ENCODE results near the gene SH2B2. TPM values are rescaled to one million over a fixed set of nuclear protein-coding genes. Genes with fewer than 3 reads are reported as not detected.
"Not testable (repeated sequence)": the region's sequence is repeated elsewhere in the genome, so short reads cannot be mapped to it uniquely, and the experiment has no call there.

SH2B2 gene
- total RNA-seq, 1 donor from 2014 or later = 10.2 TPM

- no peak for DNase-seq (ENCODE audit: low spot score in 2 of 2)
- FAIRE-seq = no peak
These were observed 1.7 kb upstream of the SH2B2 start for GRCh38 chr7:102284891-102285539.

GRCh38 chr7:102285540-102286236 is 980 bp upstream of the SH2B2 start:
- DNase-seq (ENCODE audit: low spot score in 2 of 2) (no peak), FAIRE-seq (no peak)

GRCh38 chr7:102287111-102287980 is 678 bp downstream of the SH2B2 start:
- DNase-seq (ENCODE audit: low spot score in 2 of 2) (peak in 1 of 2 donors; percentile 60), FAIRE-seq (no peak)

- FAIRE-seq (no peak), DNase-seq (ENCODE audit: low spot score in 2 of 2) (no peak)
These were observed 1.3 kb downstream of the SH2B2 start for GRCh38 chr7:102287981-102288278.

GRCh38 chr7:102288285-102288930 is 1.7 kb downstream of the SH2B2 start:
- FAIRE-seq (no peak), DNase-seq (ENCODE audit: low spot score in 2 of 2) (no peak)

GRCh38 chr7:102289057-102289456 is 2.4 kb downstream of the SH2B2 start:
- DNase-seq (ENCODE audit: low spot score in 2 of 2) = no peak
- FAIRE-seq = no peak

GRCh38 chr7:102291056-102291915 is 4.6 kb downstream of the SH2B2 start:
- no peak for FAIRE-seq
- DNase-seq (ENCODE audit: low spot score in 2 of 2) = no peak

GRCh38 chr7:102291916-102292267 is 5.2 kb downstream of the SH2B2 start:
- FAIRE-seq (no peak), DNase-seq (ENCODE audit: low spot score in 2 of 2) (no peak)

GRCh38 chr7:102292813-102293798 is 6.4 kb downstream of the SH2B2 start:
- no peak for FAIRE-seq
- DNase-seq (ENCODE audit: low spot score in 2 of 2) = no peak

GRCh38 chr7:102294589-102294988 is 7.9 kb downstream of the SH2B2 start:
- FAIRE-seq (no peak), DNase-seq (ENCODE audit: low spot score in 2 of 2) (no peak)

GRCh38 chr7:102295346-102296178 is 8.9 kb downstream of the SH2B2 start:
- DNase-seq (ENCODE audit: low spot score in 2 of 2) = no peak
- no peak for FAIRE-seq

GRCh38 chr7:102296179-102296438 is 9.4 kb downstream of the SH2B2 start:
- no peak for FAIRE-seq
- no peak for DNase-seq (ENCODE audit: low spot score in 2 of 2)

GRCh38 chr7:102296514-102296913 is 9.8 kb downstream of the SH2B2 start:
- FAIRE-seq = no peak
- DNase-seq (ENCODE audit: low spot score in 2 of 2) = no peak

- DNase-seq (ENCODE audit: low spot score in 2 of 2) (no peak), FAIRE-seq (no peak)
These were observed 11.0 kb downstream of the SH2B2 start for GRCh38 chr7:102297487-102298218.

- no peak for DNase-seq (ENCODE audit: low spot score in 2 of 2)
- FAIRE-seq = no peak
These were observed 14.1 kb downstream of the SH2B2 start for GRCh38 chr7:102300643-102301221.

GRCh38 chr7:102301367-102301766 is 14.7 kb downstream of the SH2B2 start:
- DNase-seq (ENCODE audit: low spot score in 2 of 2); FAIRE-seq: not testable (repeated sequence)

- no peak for DNase-seq (ENCODE audit: low spot score in 2 of 2)
- FAIRE-seq = no peak
These were observed 15.4 kb downstream of the SH2B2 start for GRCh38 chr7:102302025-102302424.

All from frontal cortex (tissue), 4 donors.